ENCODE measurements around the gene PIP4K2C. TPM values are rescaled to one million over a fixed set of nuclear protein-coding genes. Genes with fewer than 3 reads are reported as not detected.

PIP4K2C gene
- total RNA-seq (10 to 100 TPM; 47.6 to 54.6 TPM), polyA plus RNA-seq (ENCODE audit: insufficient read depth, low read depth, low replicate concordance) (78.0 TPM)
- long read RNA-seq, donor 1, partial matches to known transcripts, result 0 of 1 reads
- long read RNA-seq, donor 1, other reads (novel, unspliced or antisense), result 0 of 1 reads
- long read RNA-seq, donor 2, partial matches to known transcripts, result 0 of 1 reads
- long read RNA-seq, donor 2, other reads (novel, unspliced or antisense), result 0 of 1 reads

DNA sequence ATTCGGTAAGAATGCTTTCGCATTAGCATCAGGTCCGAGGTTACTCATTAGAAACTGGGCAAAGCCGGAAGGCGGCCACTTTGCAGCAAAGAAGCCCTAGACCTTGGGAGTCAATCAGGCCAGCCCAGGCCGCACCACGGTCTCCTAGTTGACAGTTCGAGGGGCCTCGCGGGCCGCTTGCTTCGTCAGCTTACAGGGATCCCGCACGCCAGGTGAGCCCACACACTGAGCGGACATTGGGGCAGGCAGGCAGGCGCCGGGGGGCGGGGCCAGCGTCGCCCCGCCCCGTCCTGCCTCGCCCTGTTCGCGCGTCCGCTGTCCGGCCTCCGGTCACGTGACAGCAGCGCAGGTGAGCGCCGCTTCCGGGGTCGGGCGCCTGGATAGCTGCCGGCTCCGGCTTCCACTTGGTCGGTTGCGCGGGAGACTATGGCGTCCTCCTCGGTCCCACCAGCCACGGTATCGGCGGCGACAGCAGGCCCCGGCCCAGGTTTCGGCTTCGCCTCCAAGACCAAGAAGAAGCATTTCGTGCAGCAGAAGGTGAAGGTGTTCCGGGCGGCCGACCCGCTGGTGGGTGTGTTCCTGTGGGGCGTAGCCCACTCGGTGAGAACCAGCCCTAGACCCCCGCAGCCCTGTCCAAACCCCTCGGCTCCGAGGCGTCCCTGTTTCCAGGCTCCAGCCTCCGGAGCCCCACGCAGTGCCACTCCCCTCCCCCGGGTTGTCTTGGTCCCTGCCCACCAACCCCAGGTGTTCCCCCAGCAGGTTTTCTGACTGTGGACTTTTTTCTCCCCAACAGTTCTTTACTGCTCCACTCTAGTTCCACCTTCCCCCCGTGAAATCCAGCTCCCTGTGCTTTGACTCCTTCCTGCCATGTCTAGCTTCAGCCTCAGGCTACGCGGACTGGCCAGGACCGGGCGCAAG is at the start of gene PIP4K2C:
Gene PIP4K2C, plus strand, starts transcription at position 329 of the 918 bp plus-strand sequence. Its CDS starts 98 bp downstream, at position 427.
- H3K27ac ChIP-seq, result peak within 1 kb of the TSS; percentile 37 to 76
- H3K4me1 ChIP-seq, result peaks cover 21% of the 10 kb centered on the region
- 0 to 2% methylated on average over 20 to 43 of the region's 69 CpGs for WGBS, 2 donors
- peak; percentile 93 for DNase-seq
- H3K36me3 ChIP-seq (ENCODE audit: low read depth, missing control alignments), result no peaks in the 10 kb centered on the region
- H3K27me3 ChIP-seq, result no peaks in the 10 kb centered on the region
- no peak for TF ChIP-seq POLR2A (IDR thresholded peaks at IDR 0.05)
- TF ChIP-seq, protein P1, sequence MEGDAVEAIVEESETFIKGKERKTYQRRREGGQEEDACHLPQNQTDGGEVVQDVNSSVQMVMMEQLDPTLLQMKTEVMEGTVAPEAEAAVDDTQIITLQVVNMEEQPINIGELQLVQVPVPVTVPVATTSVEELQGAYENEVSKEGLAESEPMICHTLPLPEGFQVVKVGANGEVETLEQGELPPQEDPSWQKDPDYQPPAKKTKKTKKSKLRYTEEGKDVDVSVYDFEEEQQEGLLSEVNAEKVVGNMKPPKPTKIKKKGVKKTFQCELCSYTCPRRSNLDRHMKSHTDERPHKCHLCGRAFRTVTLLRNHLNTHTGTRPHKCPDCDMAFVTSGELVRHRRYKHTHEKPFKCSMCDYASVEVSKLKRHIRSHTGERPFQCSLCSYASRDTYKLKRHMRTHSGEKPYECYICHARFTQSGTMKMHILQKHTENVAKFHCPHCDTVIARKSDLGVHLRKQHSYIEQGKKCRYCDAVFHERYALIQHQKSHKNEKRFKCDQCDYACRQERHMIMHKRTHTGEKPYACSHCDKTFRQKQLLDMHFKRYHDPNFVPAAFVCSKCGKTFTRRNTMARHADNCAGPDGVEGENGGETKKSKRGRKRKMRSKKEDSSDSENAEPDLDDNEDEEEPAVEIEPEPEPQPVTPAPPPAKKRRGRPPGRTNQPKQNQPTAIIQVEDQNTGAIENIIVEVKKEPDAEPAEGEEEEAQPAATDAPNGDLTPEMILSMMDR (IDR thresholded peaks at IDR 0.05), result peak in 1 of 3 experiments; percentile 17
- intact Hi-C loops (cut with DNase I; ENCODE audit: low total_unique reads), result no loop called here
- peak within 1 kb of the TSS; percentile 83 to 94 for H3K4me3 ChIP-seq
- H3K9me3 ChIP-seq, result no peaks in the 10 kb centered on the region

DNA sequence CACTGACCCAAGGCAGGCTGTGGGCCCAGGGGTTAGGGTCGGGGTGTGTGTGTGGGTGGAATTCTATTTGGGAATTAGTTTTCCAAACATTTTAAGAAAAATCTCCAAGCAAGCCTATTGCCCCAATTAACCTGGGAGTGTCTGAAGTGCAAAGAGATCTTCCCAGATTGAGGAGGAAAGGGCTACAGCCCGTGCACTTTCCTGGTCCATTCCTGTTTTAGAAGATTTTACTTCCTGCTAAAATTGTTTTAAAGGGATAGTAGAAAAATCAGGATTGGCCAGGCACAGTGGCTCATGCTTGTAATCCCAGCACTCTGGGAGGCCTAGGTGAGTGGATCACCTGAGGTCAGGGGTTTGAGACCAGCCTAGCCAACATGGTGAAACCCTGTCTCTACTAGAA is 49.3 kb upstream of the PIP4K2C start:
- peaks cover 9% of the 10 kb centered on the region for H3K4me1 ChIP-seq
- no peak for DNase-seq
- no peak for TF ChIP-seq POLR2A (IDR thresholded peaks at IDR 0.05)
- TF ChIP-seq, protein P1 (IDR thresholded peaks at IDR 0.05), result no peak
- no peaks in the 10 kb centered on the region for H3K9me3 ChIP-seq
- H3K27ac ChIP-seq, result no peak overlapping the region
- intact Hi-C loops (cut with DNase I; ENCODE audit: low total_unique reads), result no loop called here
- H3K27me3 ChIP-seq, result no peaks in the 10 kb centered on the region
- H3K4me3 ChIP-seq, result no peak overlapping the region
- WGBS, 2 donors, result 79 to 83% methylated on average over 2 of the region's 2 CpGs
- H3K36me3 ChIP-seq (ENCODE audit: low read depth, missing control alignments), result no peaks in the 10 kb centered on the region

DNA sequence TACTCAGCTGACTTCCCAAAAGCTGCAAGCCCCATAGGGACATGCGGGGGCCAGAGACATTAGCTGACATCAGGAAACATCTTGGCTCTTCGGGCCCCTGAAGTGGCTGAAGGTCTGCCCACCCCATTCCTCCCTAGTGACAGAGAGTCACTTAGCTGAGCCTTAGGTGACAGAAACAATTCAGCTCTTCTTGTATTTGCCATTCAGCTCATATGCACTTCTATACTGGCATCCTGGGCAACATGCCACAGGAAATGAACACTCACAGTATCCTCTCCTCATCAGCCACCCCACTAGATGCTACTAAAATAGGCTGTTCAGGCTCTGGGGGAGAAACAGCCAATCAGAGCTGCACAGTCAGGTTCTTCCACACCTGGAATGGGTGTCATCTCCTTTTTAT is 47.4 kb upstream of the PIP4K2C start:
- Histone ChIP-seq H3K36me3 (ENCODE audit: low read depth, missing control alignments) (no peaks in the 10 kb centered on the region), H3K4me1 (peaks cover 9% of the 10 kb centered on the region), H3K27me3 (no peaks in the 10 kb centered on the region), H3K9me3 (no peaks in the 10 kb centered on the region), H3K4me3 (no peak overlapping the region), H3K27ac (no peak overlapping the region)
- 89 to 100% methylated on average over 2 of the region's 2 CpGs for WGBS, 2 donors
- no peak for DNase-seq
- TF ChIP-seq, protein P1 (IDR thresholded peaks at IDR 0.05), result no peak
- TF ChIP-seq POLR2A (IDR thresholded peaks at IDR 0.05), result no peak
- intact Hi-C loops (cut with DNase I; ENCODE audit: low total_unique reads), result no loop called here

DNA sequence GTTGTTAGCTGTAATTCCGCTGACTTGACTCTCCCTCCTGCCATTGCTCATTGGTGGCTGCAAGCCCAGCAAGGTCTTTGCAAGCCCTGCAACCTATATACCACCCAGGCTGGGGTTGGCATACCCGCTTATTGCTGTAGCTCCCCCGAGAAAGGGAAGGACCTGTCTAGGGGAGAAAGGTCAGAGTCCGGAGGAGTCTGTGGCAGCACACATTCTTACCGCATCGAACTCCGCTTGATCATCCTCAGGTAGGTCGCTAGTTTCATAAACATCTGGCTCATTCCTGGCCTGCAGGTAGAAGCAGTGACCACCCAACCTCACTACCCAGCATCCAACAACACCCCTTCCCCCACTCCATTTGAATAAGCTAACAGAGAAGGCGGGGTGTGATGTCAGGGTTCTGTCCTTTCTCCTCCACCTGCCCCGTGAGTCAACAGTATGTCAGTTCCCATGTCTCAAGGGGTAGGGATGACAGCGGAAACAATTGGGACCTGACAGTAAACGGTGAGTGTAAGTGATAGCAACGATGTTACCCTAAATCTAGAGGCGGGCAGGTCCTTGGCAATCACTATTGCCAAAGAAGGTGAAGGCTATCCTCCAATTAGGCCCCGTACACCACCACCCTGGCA is 45.1 kb upstream of the PIP4K2C start:
- H3K27ac ChIP-seq, result no peak overlapping the region

More for the DNA sequence above, 45.1 kb upstream of the PIP4K2C start:
- no peaks in the 10 kb centered on the region for H3K9me3 ChIP-seq
- TF ChIP-seq, protein P1 (IDR thresholded peaks at IDR 0.05), result no peak
- TF ChIP-seq POLR2A (IDR thresholded peaks at IDR 0.05), result no peak
- no peak for DNase-seq
- H3K27me3 ChIP-seq, result no peaks in the 10 kb centered on the region
- WGBS, 2 donors, result 33 to 53% methylated on average over 15 of the region's 15 CpGs
- intact Hi-C loops (cut with DNase I; ENCODE audit: low total_unique reads), result no loop called here
- H3K36me3 ChIP-seq (ENCODE audit: low read depth, missing control alignments), result no peaks in the 10 kb centered on the region
- H3K4me1 ChIP-seq, result peaks cover 15% of the 10 kb centered on the region
- peak overlapping the region; percentile 79 to 94 for H3K4me3 ChIP-seq
